GM12874 (cell line): ENCODE data around the gene TMEM178A.

ENCODE experiments used
- CTCF ChIP-seq: IDR thresholded peaks from 2 replicates; pipeline ENCODE4 v1.5.1; 2011; ENCODE audit warnings: low read depth, mild to moderate bottlenecking, control low read depth, low read length, moderate library complexity; ENCODE audit not compliant: insufficient read depth

TMEM178A gene

GRCh38 chr2:39706312-39706711 is 40.6 kb downstream of the TMEM178A start:
- TF ChIP-seq CTCF, result no peak

GRCh38 chr2:39706945-39707344 is 41.2 kb downstream of the TMEM178A start:
- no peak for TF ChIP-seq CTCF

GRCh38 chr2:39708003-39708402 is 42.3 kb downstream of the TMEM178A start:
- no peak for TF ChIP-seq CTCF

GRCh38 chr2:39710807-39711206 is 45.1 kb downstream of the TMEM178A start:
- TF ChIP-seq CTCF, result no peak

- no peak for TF ChIP-seq CTCF
Measured at GRCh38 chr2:39712953-39713352, 47.2 kb downstream of the TMEM178A start.

- TF ChIP-seq CTCF, result no peak
Measured at GRCh38 chr2:39715095-39715494, 49.4 kb downstream of the TMEM178A start.

- TF ChIP-seq CTCF, result no peak
Measured at GRCh38 chr2:39715822-39716221, 50.1 kb downstream of the TMEM178A start.

GRCh38 chr2:39717067-39717466 is 51.4 kb downstream of the TMEM178A start:
- TF ChIP-seq CTCF, result no peak
